Measurements from ENCODE around the gene UGT1A1.

The UGT1A1 gene

DNA sequence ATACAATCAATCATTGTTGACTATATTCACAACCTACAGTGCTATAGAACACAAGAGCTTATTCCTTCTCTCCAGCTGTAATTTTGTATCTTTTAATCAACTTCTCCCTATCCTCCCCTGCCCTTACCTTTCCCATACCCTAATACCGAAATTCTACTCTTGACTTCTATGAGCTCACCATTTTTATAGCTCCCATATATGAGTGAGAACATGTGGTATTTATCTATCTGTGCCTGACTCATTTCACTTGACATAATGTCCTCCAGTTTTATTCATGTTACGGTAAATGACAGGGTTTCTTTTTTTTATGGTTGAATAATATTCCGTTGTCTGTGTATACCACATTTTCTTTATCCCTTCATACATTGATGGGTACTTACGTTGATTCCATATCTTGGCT lies 20.7 kb downstream of the UGT1A1 start:
- ChIA-PET CTCF (interaction anchor here (1.3 kb wide), 1 partner anchor 14 kb away, joined by 4 read pairs; no protein-coding TSS in a partner anchor), POLR2A (no interaction called here)
- no peak for DNase-seq (ENCODE audit: extremely low spot score)
- TF ChIP-seq, protein P1, sequence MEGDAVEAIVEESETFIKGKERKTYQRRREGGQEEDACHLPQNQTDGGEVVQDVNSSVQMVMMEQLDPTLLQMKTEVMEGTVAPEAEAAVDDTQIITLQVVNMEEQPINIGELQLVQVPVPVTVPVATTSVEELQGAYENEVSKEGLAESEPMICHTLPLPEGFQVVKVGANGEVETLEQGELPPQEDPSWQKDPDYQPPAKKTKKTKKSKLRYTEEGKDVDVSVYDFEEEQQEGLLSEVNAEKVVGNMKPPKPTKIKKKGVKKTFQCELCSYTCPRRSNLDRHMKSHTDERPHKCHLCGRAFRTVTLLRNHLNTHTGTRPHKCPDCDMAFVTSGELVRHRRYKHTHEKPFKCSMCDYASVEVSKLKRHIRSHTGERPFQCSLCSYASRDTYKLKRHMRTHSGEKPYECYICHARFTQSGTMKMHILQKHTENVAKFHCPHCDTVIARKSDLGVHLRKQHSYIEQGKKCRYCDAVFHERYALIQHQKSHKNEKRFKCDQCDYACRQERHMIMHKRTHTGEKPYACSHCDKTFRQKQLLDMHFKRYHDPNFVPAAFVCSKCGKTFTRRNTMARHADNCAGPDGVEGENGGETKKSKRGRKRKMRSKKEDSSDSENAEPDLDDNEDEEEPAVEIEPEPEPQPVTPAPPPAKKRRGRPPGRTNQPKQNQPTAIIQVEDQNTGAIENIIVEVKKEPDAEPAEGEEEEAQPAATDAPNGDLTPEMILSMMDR (IDR thresholded peaks at IDR 0.05; ENCODE audit: control extremely low read depth, extremely low read depth, low read depth, missing control alignments), result no peak

DNA sequence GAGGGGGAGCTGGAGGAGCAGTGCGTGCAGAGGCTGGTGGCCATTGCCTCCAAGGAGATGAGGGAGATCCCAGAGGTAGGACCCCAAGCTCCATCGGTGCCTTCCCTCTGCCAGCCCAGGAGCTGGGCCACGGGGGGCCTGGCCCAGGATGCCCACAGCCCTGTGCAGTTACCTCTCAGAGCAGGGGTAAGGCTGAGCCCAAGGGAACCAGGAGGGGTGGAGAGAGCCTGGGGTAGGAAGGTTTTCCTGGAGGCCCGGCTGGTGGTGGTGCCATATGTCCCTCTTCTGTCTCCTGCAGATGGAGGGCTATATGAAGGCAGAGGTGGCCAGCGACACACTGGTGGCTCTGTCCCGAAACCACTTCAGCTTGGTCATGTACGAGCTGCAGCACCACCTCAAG lies 29.5 kb downstream of the UGT1A1 start:
- TF ChIP-seq, protein P1 (IDR thresholded peaks at IDR 0.05; ENCODE audit: control extremely low read depth, extremely low read depth, low read depth, missing control alignments), result no peak
- POLR2A ChIA-PET, result no interaction called here
- DNase-seq (ENCODE audit: extremely low spot score), result no peak
- CTCF ChIA-PET, result interaction anchor here (1.2 kb wide), 1 partner anchor 30 kb away, joined by 3 read pairs; no protein-coding TSS in a partner anchor

DNA sequence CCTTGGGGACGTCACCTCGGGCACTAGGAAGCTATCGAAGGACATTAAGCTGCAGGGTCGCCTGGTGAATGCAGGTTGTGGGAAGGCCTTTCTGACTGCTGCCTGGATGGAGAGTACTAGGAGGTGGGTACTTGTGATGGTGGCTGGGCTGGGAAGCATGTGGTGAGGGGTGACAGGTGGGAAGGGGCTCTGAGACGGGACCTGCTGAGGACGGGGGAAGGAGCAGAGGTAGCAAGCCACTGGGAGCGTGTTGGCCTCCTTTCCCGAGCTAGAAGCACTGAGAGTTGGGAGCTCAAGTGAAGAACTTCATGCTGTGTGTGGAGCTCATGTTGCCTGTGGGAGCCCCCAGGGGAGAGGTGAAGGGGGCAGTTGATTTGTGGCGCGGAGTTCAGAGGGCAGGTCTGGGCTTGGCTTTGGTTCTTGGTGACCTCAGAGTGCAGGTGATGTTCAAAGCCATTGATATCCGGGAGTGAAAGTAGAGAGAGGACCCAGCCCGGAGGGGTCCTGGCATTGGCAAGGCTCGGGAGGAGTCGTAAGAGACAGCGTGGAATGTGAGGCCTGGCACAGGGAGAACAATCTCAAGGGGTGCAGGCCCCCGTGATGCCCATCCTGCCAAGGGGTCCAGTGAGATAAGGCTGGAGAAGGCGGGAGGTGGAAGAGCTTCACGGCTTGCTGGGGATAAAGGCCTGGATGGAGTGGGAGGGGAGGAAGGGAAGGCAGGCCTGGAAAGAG lies 31.2 kb downstream of the UGT1A1 start:
- TF ChIP-seq, protein P1 (IDR thresholded peaks at IDR 0.05; ENCODE audit: control extremely low read depth, extremely low read depth, low read depth, missing control alignments), result no peak
- POLR2A ChIA-PET, result no interaction called here
- DNase-seq (ENCODE audit: extremely low spot score), result no peak
- CTCF ChIA-PET, result no interaction called here

DNA sequence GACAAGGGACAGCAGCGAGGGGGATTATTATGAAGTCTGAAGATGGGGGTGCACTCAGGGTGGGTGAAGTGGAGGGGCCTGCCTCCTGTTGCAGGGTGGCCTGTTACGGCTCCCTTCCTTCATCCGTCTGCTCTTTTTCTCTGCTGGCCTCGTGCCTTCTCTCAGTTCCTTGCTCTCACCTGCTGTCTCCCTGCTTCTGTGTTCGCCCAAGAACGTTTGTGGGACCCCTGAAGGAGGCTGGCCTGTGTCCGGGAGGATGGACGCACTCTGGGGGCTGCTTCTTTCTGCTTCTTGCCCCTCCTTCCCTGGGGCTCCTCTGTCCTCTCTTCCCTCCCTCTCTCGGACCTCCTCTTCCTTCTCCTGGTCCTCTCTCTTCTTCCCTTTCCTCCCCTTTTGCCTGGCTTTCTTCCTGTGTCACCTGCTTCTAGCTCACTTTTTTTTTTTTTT lies 31.8 kb downstream of the UGT1A1 start:
- POLR2A ChIA-PET, result no interaction called here
- CTCF ChIA-PET, result no interaction called here
- TF ChIP-seq, protein P1 (IDR thresholded peaks at IDR 0.05; ENCODE audit: control extremely low read depth, extremely low read depth, low read depth, missing control alignments), result no peak
- DNase-seq (ENCODE audit: extremely low spot score), result no peak

DNA sequence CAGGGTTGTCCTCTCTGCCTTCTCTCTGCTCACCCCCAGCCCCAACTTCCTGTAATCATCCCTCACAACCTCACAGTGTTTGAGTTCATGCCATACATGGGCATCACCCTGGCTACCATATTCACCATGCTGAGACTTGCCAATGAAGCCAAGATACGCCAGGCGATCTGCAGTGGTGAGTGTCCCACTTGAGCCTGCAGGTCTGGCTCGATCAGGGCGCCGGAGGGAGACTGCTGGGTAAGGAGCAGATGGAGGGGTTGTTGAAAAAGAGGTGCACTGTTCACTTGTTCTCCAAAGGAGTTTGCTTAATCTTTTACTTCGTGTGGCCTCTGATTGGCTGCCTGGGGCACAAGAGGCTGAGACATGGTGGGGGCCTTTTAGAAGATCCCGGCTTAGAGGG lies 32.6 kb downstream of the UGT1A1 start:
- POLR2A ChIA-PET, result no interaction called here
- CTCF ChIA-PET, result no interaction called here
- TF ChIP-seq, protein P1 (IDR thresholded peaks at IDR 0.05; ENCODE audit: control extremely low read depth, extremely low read depth, low read depth, missing control alignments), result no peak
- DNase-seq (ENCODE audit: extremely low spot score), result no peak

DNA sequence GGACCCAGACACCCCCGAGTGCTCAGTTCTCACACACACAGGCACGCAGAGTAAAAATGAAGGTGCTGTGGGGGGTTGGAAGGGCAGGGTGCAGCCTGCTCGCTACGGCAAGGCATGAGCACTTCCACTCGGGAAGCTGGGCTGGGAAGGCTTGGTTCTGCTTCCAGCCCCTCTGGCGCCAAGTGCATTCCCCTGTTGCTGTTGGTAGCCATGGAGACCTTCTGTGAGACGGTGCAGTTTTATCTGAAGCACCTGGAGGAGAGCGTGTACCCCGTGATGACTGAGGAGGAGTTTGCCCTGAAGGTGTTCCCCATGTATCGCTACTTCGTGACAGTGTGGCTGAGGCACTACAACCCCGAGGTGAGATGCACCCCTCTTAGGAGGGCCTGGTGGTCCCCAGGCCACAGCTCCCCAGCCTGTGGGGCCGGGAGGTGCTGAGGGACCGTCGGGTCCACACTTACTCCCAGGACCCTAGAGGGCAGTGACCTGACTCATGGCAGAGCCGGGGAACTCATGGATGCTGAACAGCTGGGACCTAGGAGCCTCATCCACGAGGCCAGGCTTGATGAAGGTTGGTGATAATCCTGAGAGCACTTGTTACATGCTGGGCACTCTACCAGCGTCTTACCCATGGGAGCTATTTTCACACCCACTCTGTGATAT lies 33.5 kb downstream of the UGT1A1 start:
- CTCF ChIA-PET, result no interaction called here
- TF ChIP-seq, protein P1 (IDR thresholded peaks at IDR 0.05; ENCODE audit: control extremely low read depth, extremely low read depth, low read depth, missing control alignments), result no peak
- no peak for DNase-seq (ENCODE audit: extremely low spot score)
- POLR2A ChIA-PET, result no interaction called here
